Upper lobe of right lung (tissue), 1 donor: ENCODE measurements around the gene TTLL11. TPM values are rescaled to one million over a fixed set of nuclear protein-coding genes. Genes with fewer than 3 reads are reported as not detected.
A peak's percentile ranks its signal among the peaks of the same experiment; 100 is the strongest.

Experiments used
- ATAC-seq: fragments of 200-7000 bp; cut with Tn5 transposase; one replicate; pipeline ENCODE4 v1.9.1; 2020; ENCODE audit warnings: mild to moderate bottlenecking, moderate library complexity
- DNase-seq: peaks from one replicate; pipeline ENCODE4 v3.0.0-alpha.2; 2020
- H3K27ac ChIP-seq: fragments of 200-600 bp; one replicate; pipeline ENCODE4 v1.8.0; 2022
- H3K27me3 ChIP-seq: fragments of 200-600 bp; one replicate; pipeline ENCODE4 v1.8.0; 2022; ENCODE audit warnings: mild to moderate bottlenecking
- H3K36me3 ChIP-seq: fragments of 200-600 bp; one replicate; pipeline ENCODE4 v1.8.0; 2022
- H3K4me1 ChIP-seq: fragments of 200-600 bp; one replicate; pipeline ENCODE4 v1.8.0; 2022
- H3K4me3 ChIP-seq: fragments of 200-600 bp; one replicate; pipeline ENCODE4 v1.8.0; 2022; ENCODE audit warnings: mild to moderate bottlenecking
- H3K9me3 ChIP-seq: fragments of 200-600 bp; one replicate; pipeline ENCODE4 v1.8.0; 2022
- intact Hi-C: fragments of 100-400 bp; cut with DNase I; formaldehyde crosslinking; loops from one replicate; pipeline ENCODE4 v1.11.0; 2022
- total RNA-seq: library from RNA; stranded (reverse); fragmentation: NEBNext Ultra II Directional; extraction: Animal tissue kit (Norgen Biotek cat#: 25700); gene quantifications from one replicate; pipeline ENCODE4 v1.2.1, GENCODE V29; 2021
- TF ChIP-seq, protein P1 (sequence below): fragments of 200-600 bp; IDR thresholded peaks from one replicate; pipeline ENCODE4 v1.8.0; 2022; ENCODE audit warnings: antibody characterized with exemption
- donor health status: DM: no; HTN: yes; CAD: no; lungs with severe emphysema.

The TTLL11 gene
- total RNA-seq, 1 donor from 2014 or later = 10.7 TPM

DNA sequence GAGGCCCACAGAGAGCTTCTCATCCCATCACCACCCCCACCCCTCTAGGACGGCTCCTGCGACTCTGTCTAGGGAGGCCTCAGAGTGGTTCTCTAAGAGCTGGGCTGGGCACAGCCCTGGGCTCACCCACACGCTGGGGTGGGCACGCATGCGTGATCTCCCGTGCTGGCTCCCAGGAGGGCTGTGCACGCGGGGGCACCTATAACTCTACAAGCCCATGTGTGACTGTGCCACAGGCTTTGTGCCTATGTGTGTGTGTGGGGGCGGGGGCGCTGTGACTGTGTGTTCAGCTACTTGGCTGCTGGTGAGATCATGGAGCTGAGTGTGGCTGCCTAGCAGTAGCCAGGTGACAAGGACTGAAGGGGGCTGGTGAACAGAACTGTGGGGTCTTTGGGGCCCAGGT is 34.3 kb upstream of the TTLL11 start:
- intact Hi-C loops = no loop called here
- no peak overlapping the region for H3K27ac ChIP-seq

DNA sequence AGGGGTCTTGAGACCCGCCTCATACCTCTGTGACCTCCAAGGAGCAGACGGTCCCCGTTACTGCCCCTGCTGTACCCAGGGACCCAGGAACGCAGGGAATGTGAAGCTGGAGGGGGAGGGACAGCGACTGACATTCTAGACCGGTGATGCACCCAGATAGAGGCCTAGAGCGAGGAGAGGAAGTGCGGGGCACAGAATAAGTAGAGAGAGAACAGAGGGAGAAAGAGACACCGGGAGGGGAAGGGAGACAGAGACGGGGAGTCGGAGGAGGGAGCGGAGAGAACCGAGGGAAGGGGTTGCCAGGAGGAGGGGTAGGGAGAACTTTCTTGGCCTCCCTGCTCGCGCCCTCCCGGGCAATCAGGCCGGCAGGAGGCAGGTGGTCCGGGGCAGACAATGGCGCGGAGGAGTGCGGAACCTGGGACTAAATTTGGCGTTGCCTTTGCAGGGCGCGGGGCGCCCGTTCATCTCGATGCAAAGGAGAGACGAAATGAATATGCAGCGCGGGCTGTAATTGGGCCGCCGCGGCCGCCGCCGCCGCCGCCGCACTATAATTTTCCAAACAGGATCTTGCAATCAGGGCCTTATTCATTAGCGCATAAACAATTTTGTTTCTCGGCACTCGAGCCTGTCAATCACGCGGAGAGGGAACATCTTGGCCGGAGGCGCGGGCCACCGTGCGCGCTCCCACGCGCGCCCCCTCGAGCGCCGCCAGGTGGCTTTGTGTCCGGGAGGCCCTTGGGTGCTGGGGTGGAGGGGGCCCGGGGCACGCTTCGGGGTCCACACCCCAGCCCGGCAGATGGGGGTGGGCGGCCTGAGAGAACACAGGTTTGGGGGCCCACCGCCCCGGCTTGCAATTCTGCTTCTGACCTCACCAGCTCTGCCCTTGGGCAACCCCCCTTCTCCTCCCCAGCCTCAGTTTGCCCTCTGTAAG is 33.5 kb upstream of the TTLL11 start:
- no peaks in the 10 kb centered on the region for H3K36me3 ChIP-seq
- ATAC-seq (no peak), DNase-seq (no peak)
- no peak overlapping the region for H3K27ac ChIP-seq
- H3K27me3 ChIP-seq = peaks cover 22% of the 10 kb centered on the region
- peak overlapping the region; percentile 26 for H3K4me3 ChIP-seq
- TF ChIP-seq, protein P1, sequence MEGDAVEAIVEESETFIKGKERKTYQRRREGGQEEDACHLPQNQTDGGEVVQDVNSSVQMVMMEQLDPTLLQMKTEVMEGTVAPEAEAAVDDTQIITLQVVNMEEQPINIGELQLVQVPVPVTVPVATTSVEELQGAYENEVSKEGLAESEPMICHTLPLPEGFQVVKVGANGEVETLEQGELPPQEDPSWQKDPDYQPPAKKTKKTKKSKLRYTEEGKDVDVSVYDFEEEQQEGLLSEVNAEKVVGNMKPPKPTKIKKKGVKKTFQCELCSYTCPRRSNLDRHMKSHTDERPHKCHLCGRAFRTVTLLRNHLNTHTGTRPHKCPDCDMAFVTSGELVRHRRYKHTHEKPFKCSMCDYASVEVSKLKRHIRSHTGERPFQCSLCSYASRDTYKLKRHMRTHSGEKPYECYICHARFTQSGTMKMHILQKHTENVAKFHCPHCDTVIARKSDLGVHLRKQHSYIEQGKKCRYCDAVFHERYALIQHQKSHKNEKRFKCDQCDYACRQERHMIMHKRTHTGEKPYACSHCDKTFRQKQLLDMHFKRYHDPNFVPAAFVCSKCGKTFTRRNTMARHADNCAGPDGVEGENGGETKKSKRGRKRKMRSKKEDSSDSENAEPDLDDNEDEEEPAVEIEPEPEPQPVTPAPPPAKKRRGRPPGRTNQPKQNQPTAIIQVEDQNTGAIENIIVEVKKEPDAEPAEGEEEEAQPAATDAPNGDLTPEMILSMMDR = no peak
- peaks cover 19% of the 10 kb centered on the region for H3K4me1 ChIP-seq
- intact Hi-C loops = no loop called here
- no peaks in the 10 kb centered on the region for H3K9me3 ChIP-seq

More for the DNA sequence above, 34.3 kb upstream of the TTLL11 start:
- ATAC-seq = no peak
- H3K36me3 ChIP-seq = no peaks in the 10 kb centered on the region
- peaks cover 19% of the 10 kb centered on the region for H3K4me1 ChIP-seq
- TF ChIP-seq, protein P1 = no peak
- DNase-seq = no peak
- H3K4me3 ChIP-seq = no peak overlapping the region
- peaks cover 22% of the 10 kb centered on the region for H3K27me3 ChIP-seq
- no peaks in the 10 kb centered on the region for H3K9me3 ChIP-seq

DNA sequence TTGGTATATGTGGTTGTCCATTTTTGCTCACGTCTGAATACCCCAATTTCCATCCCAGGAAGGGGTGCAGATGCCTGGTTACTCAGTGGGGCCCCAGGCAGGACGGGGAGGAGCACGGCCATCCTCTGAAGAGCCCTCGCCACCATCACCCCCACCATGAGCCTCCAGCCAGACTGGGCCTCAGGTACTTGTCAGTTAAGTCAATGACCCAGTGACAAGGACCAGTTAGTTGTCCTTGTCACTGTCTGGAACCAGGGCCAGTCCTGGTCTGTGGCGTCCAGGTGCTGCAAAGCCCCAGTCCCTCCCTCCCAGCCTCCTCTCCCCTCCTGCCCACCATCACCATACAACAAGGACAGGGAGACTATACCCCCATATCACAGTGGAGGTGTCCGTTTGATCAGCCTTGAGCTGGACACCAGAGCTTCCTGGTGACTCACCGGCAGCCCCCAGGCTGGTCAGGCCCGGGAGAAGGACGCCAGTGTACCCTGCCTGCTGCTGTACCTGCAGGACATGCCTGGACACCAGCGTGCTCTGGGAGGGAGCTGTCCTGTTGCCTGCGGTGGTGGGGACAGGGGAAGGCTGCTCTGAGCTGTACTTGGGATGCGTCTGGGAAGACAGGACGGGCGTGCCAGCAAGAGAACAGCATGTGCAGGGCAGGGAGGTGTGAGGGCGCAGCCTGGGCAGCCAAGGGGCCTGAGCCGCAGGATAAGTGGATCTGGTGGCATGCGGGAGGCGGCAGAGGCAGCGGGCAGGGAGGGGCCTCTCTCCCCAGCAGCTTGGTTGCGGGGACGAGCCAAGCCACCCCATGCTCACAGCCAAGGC is 32.6 kb upstream of the TTLL11 start:
- Histone ChIP-seq H3K4me1 (peaks cover 19% of the 10 kb centered on the region), H3K27ac (no peak overlapping the region), H3K27me3 (peaks cover 22% of the 10 kb centered on the region), H3K36me3 (no peaks in the 10 kb centered on the region), H3K4me3 (no peak overlapping the region), H3K9me3 (no peaks in the 10 kb centered on the region)
- ATAC-seq = peak; percentile 10
- peak; percentile 41 for DNase-seq
- TF ChIP-seq, protein P1 = no peak
- intact Hi-C loops = loop anchor here (2.0 kb wide), 1 partner anchor 225 kb away; no protein-coding TSS in a partner anchor

DNA sequence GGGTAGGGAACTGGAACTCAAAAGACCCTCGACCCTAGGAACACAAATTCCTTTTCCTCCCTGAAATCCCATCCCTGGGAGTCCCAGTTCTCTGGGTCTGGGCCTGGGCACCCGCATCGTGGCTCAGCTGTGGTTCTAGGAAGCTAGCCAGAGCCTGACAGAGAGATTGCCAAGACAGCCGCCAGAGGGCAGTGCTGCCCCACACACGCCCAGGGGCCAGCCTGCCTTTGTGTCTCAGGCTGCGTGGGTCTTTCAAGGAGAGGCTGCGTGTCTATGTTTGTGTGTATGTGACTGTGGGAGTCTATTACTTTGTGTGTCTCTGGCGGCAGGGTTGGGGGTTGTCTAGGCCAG is 32.0 kb upstream of the TTLL11 start:
- intact Hi-C loops = loop anchor here (2.0 kb wide), 1 partner anchor 226 kb away; no protein-coding TSS in a partner anchor
- Histone ChIP-seq H3K27ac (no peak overlapping the region), H3K36me3 (no peaks in the 10 kb centered on the region), H3K4me3 (no peak overlapping the region), H3K27me3 (peaks cover 22% of the 10 kb centered on the region), H3K4me1 (peaks cover 19% of the 10 kb centered on the region), H3K9me3 (no peaks in the 10 kb centered on the region)
- TF ChIP-seq, protein P1 = peak; percentile 95
- peak; percentile 88 for DNase-seq
- peak; percentile 84 for ATAC-seq

DNA sequence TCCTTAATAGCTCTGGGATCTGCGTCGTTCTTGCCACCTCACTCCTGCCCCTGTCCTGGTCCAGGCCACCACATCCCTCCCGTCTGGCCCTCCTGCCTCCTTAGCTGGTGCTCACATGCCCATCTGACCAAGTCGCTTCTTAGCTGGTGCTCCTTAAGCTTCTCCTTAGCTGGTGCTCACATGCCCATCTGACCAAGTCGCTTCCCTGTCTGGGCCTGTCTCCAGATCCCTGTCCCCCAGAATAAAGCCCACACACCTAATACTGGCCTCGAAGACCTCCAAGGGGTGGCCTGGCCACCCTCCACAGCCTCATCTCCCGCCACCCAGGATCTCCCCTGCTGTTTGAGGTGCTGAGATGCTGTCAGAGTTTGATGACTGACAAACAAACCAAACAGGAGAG is 31.4 kb upstream of the TTLL11 start:
- Histone ChIP-seq H3K27ac (no peak overlapping the region), H3K4me1 (peaks cover 19% of the 10 kb centered on the region), H3K4me3 (no peak overlapping the region), H3K9me3 (no peaks in the 10 kb centered on the region), H3K36me3 (no peaks in the 10 kb centered on the region), H3K27me3 (peaks cover 22% of the 10 kb centered on the region)
- intact Hi-C loops = loop anchor here (2.0 kb wide), 1 partner anchor 226 kb away; no protein-coding TSS in a partner anchor
- ATAC-seq (no peak), DNase-seq (no peak)
- TF ChIP-seq, protein P1 = no peak
